GM18520 (cell line): ENCODE results near the gene KIAA0753.
"Not testable (repeated sequence)": the region's sequence is repeated elsewhere in the genome, so short reads cannot be mapped to it uniquely, and the experiment has no call there.

Experiments
- ATAC-seq: cut with Tn5 transposase; IDR thresholded peaks from one replicate; pipeline ENCODE4 v1.9.1; 2021; ENCODE audit not compliant: unreplicated experiment

Gene KIAA0753

DNA sequence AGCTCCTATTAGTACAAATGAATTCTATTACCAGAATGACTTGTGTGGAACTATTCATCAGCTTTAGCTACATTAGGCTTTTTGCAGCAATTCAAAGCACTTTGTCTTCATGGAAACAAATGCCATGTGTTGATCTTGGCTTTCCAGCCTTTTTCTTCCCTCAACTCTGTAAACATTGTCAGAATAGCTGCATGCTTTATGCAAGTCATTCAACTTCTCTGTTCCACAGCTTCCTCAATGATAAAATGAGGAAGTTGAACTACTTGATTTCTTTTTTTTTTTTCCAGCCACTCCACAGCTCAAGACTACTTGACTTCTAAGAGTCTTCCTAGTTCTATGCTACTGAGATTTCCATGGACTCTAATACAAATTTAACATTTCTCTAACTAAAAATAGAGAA, 41.1 kb downstream of the KIAA0753 start:
- no peak for ATAC-seq

DNA sequence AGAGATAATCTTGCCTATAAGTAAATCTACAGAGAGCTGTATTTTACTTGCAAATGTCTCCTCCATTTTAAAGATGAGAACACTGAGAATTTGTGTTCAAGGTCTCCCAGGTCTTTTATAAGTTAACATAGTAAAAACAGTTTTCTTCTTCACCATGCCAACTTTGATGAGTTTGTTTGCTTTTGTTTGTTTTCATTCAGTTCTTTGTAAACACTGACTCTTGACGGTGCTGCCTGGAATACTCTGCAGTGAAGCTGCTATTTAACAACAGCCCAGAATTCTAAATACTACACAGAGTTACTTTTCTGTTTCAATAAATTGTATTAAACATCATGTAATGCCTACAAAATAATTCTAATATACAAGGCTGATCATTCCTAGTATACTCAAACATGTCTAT, 42.8 kb downstream of the KIAA0753 start:
- no peak for ATAC-seq

DNA sequence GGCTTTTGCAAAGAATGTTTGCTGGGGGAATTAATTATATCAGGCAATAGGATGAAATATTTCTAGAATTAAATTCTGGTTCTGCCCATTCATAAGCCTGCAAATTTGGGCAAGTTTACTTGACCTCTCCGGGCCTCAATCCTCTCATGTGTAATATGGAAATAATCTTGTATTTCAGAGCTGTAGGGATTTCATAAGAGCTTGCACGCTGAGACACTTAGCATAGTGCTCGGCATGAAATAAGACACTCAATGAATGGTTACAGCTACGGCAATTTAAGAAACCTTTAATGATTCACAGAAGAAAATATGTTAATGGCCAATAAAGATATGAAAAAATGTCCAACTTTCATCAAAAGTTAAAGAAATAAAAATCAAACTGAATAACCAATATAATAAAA, 43.6 kb downstream of the KIAA0753 start:
- ATAC-seq, result no peak

DNA sequence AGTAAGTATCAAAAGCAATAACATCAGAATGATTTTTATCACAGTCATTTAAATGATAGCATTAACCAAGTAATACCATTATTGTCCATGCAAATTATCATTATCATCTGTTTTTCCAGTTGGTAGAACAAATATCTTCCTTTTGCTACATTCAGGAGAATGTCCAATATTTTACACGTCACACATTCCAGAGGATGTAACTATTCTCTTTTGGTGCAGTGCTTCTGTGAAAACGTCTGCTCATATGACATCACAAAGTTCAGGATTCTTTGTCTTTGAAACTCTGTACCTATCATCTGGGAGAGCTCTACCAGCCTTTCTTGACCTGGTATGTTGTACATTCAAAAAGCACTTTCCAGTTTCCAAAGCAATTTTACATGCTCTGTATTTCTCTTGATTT, 44.0 kb downstream of the KIAA0753 start:
- ATAC-seq, result no peak

DNA sequence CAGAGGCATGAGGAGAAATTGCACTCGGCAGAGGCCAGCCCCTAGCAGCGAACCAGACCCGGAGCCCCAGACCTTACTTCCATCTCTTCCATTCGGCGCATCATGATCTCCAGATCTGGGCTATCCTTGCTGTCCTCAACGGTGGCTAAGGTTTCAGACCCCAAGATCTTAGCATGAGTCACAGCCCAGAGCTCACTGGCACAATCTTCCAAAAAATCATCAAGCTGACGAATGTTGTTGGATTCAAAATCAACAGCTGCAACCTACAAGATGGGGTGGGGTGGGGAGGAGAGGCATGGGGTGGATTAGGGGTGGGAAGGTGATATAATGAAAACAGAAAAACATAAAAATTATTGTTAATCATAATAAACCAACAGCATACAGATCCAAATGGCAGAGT, 44.4 kb downstream of the KIAA0753 start:
- no peak for ATAC-seq

DNA sequence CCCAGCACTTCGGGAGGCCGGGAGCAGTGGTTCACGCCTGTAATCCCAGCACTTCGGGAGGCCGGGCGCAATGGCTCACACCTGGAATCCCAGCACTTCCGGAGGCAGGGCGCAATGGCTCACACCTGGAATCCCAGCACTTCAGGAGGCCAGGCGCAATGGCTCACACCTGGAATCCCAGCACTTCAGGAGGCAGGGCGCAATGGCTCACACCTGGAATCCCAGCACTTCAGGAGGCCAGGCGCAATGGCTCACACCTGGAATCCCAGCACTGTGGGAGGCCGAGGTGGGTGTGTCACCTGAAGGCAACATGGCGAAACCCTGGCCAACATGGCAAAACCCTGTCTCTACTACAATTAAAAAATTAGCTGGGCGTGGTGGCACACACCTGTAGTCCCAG, 47.1 kb downstream of the KIAA0753 start:
- not testable (repeated sequence) for ATAC-seq

DNA sequence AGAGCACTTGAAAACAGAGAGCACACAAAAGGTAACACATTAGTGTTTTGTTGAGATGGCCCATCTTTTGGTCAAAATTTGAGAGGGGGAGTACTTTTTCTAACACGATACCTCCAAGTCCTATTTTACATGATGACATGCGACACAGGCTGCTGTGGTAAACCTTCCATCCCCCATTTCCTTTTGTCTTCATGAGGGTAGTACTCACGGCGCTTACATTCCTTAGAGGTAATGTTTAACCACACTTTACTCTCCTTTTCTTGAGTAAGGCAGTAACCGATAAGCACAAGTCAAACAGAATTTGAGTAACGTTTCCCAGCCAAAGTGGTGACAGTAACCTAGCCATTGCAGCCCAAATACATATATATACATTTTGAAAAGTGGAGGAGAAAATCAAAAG, 48.3 kb downstream of the KIAA0753 start:
- ATAC-seq, result no peak

DNA sequence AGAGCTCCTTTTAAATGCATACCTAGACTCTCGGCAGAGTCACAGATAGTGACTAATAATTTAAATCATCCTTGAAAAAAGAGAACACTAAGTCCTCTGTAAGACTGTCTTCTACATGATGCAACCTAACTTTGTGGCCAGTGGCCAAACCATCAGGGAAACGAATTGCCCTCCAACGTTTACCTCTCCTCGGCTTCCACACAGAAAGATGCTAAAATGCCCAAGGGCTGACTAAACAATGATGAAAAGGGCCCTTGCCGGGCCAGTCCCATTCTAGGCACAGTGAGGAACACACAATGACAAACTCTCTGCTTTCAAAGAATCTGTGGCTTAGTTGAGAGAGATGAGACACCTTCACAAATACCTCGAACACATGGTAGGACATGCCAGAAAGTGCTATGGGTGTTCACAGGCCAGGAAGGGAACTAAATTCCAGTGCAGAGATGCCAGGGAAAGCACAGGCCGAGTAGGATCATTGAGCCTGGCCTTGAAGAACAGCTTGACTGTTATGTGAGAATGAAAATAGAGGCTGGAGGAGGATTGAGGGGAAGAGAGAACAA, 48.8 kb downstream of the KIAA0753 start:
- ATAC-seq, result no peak

DNA sequence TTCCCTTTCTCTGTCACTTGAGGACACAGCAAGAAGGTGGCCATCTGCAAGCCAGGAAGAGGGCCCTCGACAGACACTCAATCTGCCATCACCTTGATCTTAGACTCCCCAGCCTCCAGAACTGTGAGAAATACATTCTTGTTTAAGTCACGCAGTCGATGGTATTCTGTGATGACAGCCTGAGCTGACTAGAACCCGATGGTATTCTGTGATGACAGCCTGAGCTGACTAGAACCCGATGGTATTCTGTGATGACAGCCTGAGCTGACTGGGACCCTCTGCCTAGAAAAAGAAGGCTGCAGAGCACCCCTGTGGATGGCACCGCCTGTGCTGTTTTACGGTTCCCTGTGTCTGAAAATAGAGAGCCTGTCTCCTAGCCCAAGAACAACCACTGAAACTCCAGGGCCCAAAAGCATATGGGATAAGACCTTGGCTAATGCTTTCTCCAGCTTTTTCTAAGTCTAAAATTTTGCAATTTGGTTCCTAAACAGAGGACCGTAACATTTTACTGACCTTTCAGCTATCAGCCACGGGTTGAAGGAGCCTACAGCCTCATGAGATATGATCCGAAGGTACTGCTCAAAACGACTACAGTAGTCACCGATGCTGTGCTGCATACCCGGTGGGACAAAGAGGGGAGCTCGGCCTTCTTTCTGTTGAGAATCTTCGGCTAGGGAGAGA, 51.1 kb downstream of the KIAA0753 start:
- no peak for ATAC-seq

DNA sequence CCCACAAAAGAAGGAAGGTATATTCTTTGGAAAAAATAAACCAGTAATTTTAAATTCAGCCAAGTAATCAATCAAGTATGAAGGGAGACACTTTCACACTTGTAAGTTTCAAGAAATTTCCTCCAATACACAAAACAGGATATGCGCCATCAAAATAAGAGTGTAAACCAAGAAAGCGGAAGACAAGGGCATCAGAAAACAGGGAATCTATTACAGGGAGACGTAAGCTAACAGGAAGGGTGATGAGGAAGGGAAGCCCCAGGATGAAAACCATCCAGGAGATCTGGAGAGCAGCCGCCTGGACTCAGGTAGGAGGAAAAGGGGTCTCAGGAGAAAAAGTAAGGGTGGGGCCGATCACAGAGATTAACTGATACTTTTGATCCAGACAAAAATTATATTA, 52.3 kb downstream of the KIAA0753 start:
- ATAC-seq, result no peak

DNA sequence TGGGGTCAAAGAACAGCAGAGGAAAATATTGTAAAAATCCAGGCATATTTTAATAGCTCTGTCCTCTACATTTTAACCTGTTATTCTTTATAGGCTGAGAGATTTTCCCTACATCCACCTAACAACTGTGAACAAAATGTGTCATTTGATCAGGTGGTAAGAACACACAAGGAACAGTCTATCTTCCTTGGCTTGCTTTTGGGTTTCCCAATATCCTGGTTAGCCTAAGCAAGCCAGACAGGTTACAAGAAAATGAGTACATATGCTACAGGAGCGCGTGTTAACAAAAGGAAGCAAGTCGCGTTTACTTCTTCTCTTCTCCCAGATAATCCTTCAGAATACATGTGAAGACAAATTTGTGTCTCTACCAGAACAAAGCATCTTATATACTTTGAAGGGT, 53.2 kb downstream of the KIAA0753 start:
- ATAC-seq, result no peak

DNA sequence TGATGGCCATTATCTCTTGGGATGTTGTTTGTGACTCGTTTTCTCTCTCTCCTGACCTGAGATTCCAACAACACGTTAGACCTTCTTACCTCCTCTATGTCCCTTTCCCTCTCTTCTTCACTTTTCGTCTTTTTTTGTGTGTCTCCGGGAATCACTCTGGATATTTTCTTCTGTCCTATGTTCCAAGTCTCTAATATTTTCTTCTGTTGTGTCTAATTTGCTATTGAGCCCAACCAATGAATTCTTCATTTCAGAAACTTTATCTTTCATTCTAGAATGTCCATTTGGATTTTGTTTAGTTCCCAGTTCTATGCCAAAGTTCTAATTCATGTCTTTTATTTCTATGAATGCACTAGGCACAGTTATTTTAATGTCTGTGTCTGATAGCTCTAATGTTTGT, 57.1 kb downstream of the KIAA0753 start:
- no peak for ATAC-seq

DNA sequence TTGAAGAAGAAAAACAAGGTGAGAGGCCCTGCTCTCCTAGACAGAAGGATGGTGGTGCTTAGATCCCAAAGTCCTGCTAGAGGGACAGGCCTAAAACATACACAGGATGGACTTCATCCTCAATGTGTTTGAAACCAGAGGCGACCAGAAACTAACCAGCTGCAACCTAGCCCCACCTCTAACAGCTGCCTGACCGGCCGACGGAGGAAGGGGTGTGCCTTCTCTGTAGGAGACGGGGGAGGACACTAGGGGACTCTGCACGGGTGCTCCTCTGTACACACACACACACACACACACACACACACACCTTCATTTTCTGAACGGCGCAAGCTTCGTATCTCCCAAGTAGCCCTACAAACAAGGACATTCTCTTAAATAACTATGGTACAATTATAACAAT, 59.9 kb downstream of the KIAA0753 start:
- ATAC-seq, result no peak

DNA sequence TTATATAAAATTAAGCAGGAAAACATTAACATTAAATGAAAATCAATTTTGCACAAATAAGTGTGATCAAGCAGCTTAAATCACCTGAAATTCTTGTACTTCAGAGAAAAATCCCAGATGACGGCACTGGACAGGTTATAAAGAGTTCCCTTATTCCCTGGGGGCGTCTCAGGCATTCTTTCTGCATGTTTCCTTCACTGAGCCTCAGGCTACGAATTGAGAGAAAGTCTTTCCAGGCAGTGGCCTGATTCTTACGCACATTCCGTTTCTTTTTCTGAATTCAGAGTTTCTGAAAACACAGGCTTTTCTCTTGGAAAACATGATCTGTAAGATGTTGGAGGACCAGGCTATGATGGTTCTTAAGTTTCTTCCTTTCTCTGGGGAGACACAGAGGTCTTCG, 62.0 kb downstream of the KIAA0753 start:
- no peak for ATAC-seq

DNA sequence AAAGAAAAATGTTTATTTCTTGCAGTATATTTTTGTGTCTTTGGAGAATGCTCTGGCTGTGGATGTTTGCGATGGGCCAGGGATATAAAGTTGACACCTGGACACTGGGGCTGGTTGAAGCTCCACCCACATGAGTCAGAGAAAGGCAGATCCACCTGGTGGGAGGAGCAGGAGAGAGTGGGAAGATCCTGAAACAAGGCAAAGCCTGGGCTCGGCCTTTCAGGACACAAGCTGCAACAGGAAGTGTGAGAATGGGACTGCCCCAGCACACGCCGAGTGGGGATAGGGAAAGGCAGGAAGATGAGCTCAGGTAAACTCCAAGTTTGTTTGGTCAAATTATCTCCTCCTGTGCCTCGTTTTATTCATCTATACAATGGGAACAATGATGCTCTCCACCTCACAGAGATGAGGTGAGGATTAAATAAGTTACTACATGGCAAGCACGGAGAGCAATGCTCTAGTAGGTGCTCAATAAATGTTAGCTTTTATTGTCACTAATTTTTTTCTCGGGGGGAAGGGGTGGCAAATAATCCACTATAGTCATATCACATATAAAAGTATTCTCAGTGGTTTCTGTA, 62.7 kb downstream of the KIAA0753 start:
- ATAC-seq, result no peak

DNA sequence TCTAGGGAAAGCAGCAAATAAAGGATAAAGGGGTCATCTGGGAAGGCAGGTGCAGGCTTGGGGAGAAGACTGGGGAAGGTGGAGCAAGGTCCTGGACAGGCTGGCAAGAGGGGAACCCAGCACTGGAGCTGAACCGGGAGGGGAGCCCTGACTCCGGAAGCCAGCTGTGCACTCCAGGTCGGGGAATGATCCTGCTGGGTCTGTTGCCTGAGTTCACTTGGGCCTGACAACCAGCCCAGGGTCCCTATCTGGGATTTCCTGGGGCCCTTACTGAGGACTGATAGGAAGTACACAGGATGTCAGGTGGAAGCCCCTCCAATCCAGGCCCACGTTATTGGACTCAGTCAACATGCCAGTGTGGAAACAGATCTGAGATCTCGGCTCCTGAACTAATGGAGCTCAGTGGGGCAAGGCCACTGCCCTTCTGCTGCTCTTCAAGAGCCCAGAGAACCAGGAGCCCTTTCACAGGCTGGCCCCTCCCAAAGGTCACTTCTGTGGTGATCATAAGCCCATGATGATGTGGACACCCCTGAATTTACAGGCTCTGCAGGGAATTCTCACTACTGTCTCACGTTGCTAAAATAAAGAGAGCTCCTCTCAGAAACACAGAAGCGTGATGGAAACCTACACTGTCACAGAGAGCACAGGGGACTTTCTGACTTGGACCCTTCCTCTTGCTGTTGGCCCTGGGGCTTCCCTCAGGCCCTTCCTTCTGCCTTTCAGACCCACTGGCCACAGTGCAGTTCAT, 64.3 kb downstream of the KIAA0753 start:
- no peak for ATAC-seq

DNA sequence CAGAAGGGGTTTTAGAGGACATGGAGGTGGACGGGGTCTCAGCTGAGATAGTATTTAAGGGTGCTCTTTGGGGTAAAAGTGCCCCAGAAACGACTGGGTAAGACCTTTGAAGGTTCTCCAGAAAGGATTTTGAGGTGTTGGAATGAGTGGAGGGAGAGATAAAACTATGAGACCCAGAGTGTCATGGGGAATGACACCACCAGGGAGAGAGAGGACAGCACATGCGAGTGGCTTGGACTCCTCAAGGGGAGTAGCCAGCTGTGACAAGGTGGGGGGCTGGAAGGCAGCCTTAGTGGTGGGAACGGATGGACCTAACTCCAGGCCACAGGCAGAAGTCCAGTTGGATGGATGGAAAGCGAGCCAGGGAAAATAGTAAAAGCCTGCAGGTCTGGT, 64.9 kb downstream of the KIAA0753 start:
- no peak for ATAC-seq

DNA sequence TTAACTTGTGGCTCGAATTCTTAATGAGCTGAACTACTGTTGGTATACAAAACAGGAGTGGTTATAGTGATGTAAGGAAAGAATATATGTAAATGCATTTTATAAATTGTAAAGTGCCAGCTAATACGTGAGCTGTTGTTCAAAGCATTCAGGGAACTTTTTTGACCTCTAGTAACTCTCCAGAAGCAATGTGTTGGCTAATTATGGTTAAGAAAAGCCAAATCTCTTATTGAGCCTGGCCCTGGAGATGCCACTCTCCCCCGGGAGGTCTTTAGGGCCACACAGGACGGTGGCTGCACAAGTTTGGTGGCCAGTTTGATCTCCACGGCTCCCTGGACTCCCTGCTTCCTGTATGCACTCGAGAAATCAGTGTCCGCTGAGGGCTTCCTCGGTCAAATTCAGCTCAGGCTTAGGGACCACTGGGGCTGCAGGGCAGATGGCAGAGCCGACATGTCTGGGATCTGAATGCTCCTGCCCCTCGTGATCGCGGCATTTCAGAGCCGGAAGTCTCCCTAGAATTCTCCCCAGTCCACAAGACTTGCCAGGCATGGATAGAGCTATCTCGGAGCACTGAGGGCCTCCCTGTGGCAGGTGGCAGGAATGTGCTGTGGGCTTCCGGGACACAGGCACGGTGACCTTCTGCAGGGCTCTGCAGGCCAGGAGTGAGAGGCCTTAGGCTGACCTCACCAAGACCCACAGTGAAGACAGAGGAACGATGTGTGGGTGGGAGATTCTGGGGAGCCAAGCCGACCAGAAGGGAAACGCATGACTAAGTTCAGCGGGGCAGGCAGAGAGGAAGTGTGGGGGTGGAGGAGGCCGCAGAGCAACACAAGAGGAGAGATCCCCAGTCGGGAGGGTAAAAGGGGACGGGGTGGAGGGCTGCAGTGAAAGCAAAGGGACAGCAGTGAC, 65.6 kb downstream of the KIAA0753 start:
- no peak for ATAC-seq

DNA sequence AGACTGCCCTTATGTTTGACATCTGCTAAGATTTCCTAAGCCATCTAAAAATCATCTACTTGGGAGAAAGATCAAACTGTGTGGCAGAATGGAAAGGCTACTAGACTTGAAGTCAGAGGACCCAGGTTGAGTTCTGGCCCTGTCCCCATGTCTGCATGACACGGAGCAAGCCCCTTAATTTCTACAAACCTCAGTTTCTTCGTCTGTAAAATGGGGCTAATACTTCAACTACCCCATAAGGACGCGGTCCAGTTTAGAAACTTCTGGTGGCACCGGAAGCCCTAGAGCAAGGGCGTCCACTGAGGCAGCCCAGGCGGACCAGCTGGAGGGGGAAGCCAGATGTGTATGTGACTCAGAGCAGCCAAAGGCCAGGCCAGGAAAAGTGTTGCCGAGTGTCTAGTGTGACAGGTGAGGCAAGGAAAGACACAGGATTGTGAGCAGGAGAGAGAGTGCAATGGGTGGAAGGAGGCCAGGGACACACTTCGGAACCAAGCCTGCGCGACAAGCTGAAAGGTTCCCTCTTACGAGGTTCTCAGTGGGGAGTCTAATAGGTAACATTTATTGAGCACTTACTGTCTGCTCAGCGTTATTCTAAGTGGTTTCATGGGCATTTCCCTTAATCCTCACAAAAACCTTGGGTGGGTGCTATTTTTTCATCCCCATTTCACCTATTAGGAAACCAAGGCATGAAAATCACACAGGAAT, 66.4 kb downstream of the KIAA0753 start:
- ATAC-seq, result no peak

DNA sequence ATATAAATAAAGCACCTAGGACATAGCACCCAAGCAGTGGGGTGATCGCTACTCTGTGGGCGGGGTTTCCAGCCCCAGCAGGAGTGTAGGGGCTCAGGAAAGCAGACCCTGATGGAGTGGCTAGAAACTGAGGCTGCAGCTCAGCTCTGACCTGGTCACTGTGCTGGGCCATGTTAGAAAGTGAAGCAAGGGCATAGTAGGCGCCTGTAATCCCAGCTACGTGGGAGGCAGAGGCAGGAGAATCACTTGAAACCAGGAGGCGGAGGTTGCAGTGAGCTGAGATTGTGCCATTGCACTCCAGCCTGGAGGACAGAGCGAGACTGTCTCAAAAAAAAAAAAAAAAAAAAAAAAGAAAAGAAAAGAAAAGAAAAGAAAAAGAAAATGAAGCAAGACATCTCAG, 67.0 kb downstream of the KIAA0753 start:
- ATAC-seq, result not testable (repeated sequence)

DNA sequence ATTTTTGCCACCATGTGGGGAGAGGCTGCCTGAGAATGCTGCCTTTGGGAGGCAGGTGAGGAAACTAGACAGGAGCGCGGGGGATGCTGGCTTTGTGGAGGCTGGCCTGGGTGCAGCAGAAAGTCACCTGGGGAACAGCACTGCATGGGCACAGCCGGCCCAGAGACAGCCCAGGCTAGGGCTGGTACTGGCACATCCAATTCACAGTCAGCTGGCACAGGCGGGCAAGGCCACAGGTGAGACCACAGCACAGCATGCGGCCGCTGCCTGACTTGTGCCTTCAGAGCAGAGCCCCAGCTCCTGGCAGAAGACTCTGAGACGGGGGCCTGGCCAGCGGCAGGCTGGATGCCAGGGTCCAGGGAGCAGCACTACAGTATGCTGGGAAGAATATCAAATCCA, 67.5 kb downstream of the KIAA0753 start:
- no peak for ATAC-seq
